GM23248 (cell line): Measurements from ENCODE around the gene RYR3.

Experiments used
- EZH2 ChIP-seq: fragments of 200-600 bp; sonication (generic); IDR thresholded peaks from 2 replicates; pipeline ENCODE4 v1.6.1; 2018; ENCODE audit warnings: antibody characterized with exemption, mild to moderate bottlenecking; ENCODE audit not compliant: insufficient read depth, poor library complexity, severe bottlenecking
- EZH2phosphoT487 ChIP-seq: fragments of 200-600 bp; sonication (generic); IDR thresholded peaks from 2 replicates; pipeline ENCODE4 v1.6.1; 2018; ENCODE audit warnings: antibody characterized with exemption, moderate library complexity, mild to moderate bottlenecking, low read depth; ENCODE audit not compliant: insufficient read depth

DNA sequence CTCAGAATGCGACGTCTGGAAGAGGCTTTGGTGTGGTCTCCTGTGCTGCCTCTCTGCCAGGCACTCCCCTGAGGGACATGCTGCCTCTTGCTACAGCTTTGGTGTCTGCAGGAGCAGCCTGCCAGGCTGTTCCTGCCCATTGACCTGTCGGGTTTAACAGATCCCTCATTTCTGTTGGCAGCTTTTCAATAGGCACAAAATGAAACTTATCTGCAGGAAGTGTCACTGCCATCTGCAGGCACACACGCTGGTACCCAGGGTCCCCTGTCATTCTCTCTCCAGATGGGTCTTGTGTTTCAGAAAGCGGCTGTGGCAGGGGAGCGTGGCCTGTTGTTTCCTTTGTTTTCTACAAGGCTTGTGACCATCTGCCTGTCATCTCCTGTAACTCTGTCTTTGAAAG, 329.2 kb downstream of the RYR3 start:
- TF ChIP-seq EZH2 (no peak), EZH2phosphoT487 (no peak)
